SK-N-SH treated with all-trans-retinoic acid at 6 μM for 48 hours (cell line): ENCODE results near the gene VRK2.

Experiments used
- ATAC-seq: fragments of 200-7000 bp; cut with Tn5 transposase; 3 replicates; pipeline ENCODE4 v1.9.1; 2020; ENCODE audit warnings: mild to moderate bottlenecking, moderate library complexity
- ARNTL ChIP-seq: fragments of 450-650 bp; formaldehyde crosslinking; IDR thresholded peaks from 2 replicates; pipeline ENCODE4 v1.5.0; 2020; ENCODE audit warnings: low read depth, mild to moderate bottlenecking, moderate library complexity, borderline replicate concordance
- CSDC2 ChIP-seq: fragments of 250-450 bp; sonication (Bioruptor Pico); IDR thresholded peaks from 2 replicates; pipeline ENCODE4 v1.5.0; 2020; ENCODE audit warnings: mild to moderate bottlenecking, moderate library complexity
- GLIS3 ChIP-seq: fragments of 250-450 bp; sonication (Bioruptor Pico); IDR thresholded peaks from 2 replicates; pipeline ENCODE4 v1.5.0; 2020; ENCODE audit warnings: mild to moderate bottlenecking, moderate library complexity
- ISL1 ChIP-seq: fragments of 250-450 bp; sonication (Bioruptor Pico); IDR thresholded peaks from 2 replicates; pipeline ENCODE4 v2.1.2; 2022; ENCODE audit warnings: mild to moderate bottlenecking, moderate library complexity
- OSR1 ChIP-seq: fragments of 250-450 bp; sonication (Bioruptor Pico); IDR thresholded peaks from 2 replicates; pipeline ENCODE4 v1.8.0; 2022; ENCODE audit warnings: moderate library complexity, mild to moderate bottlenecking, inconsistent platforms
- PPARA ChIP-seq: fragments of 250-450 bp; sonication (Bioruptor Pico); IDR thresholded peaks from 2 replicates; pipeline ENCODE4 v1.5.0; 2020; ENCODE audit warnings: mild to moderate bottlenecking, borderline replicate concordance
- RARB ChIP-seq: fragments of 250-450 bp; sonication (Bioruptor Pico); IDR thresholded peaks from 2 replicates; pipeline ENCODE4 v1.8.0; 2021; ENCODE audit warnings: mild to moderate bottlenecking, moderate library complexity
- SNAI2 ChIP-seq: fragments of 250-450 bp; sonication (Bioruptor Pico); IDR thresholded peaks from 2 replicates; pipeline ENCODE4 v1.5.0; 2020; ENCODE audit warnings: mild to moderate bottlenecking, moderate library complexity
- TCF4 ChIP-seq: fragments of 250-450 bp; sonication (Bioruptor Pico); IDR thresholded peaks from 2 replicates; pipeline ENCODE4 v1.8.0; 2021; ENCODE audit warnings: mild to moderate bottlenecking, moderate library complexity, borderline replicate concordance
- TOX ChIP-seq: fragments of 250-450 bp; sonication (Bioruptor Pico); IDR thresholded peaks from 2 replicates; pipeline ENCODE4 v1.8.0; 2021; ENCODE audit warnings: mild to moderate bottlenecking, moderate library complexity, borderline replicate concordance
- ZC3H10 ChIP-seq: fragments of 250-450 bp; sonication (Bioruptor Pico); IDR thresholded peaks from 2 replicates; pipeline ENCODE4 v1.5.1; 2021; ENCODE audit warnings: mild to moderate bottlenecking, moderate library complexity
- ZFP30 ChIP-seq: fragments of 450-650 bp; formaldehyde crosslinking; IDR thresholded peaks from 2 replicates; pipeline ENCODE4 v1.5.0; 2022; ENCODE audit warnings: mild to moderate bottlenecking, moderate library complexity
- ZNF565 ChIP-seq: fragments of 450-650 bp; formaldehyde crosslinking; conservative IDR thresholded peaks from 2 replicates; pipeline ENCODE4 v1.5.0; 2020; ENCODE audit warnings: low read depth, mild to moderate bottlenecking, moderate library complexity
- ZNF70 ChIP-seq: fragments of 450-650 bp; formaldehyde crosslinking; IDR thresholded peaks from 2 replicates; pipeline ENCODE4 v1.5.0; 2020; ENCODE audit warnings: mild to moderate bottlenecking, moderate library complexity
- ZNF8 ChIP-seq: fragments of 450-650 bp; formaldehyde crosslinking; IDR thresholded peaks from 2 replicates; pipeline ENCODE4 v1.5.0; 2020; ENCODE audit warnings: mild to moderate bottlenecking, moderate library complexity
- TF ChIP-seq, protein P1 (sequence below): fragments of 250-450 bp; sonication (Bioruptor Pico); IDR thresholded peaks from 2 replicates; pipeline ENCODE4 v1.5.1; 2020; ENCODE audit warnings: low read depth, mild to moderate bottlenecking, moderate library complexity
- TF ChIP-seq, protein P2 (sequence below): fragments of 250-450 bp; sonication (Bioruptor Pico); IDR thresholded peaks from 2 replicates; pipeline ENCODE4 v1.5.0; 2020; ENCODE audit warnings: mild to moderate bottlenecking, moderate library complexity
- TF ChIP-seq, protein P3 (sequence below): fragments of 250-450 bp; sonication (Bioruptor Pico); IDR thresholded peaks from 2 replicates; pipeline ENCODE4 v1.5.1; 2021; ENCODE audit warnings: mild to moderate bottlenecking, moderate library complexity
- TF ChIP-seq, protein P4 (sequence below): fragments of 250-450 bp; sonication (Bioruptor Pico); IDR thresholded peaks from 2 replicates; pipeline ENCODE4 v1.8.0; 2020; ENCODE audit warnings: mild to moderate bottlenecking, moderate library complexity, borderline replicate concordance
- TF ChIP-seq, protein P5 (sequence below): fragments of 250-450 bp; sonication (Bioruptor Pico); IDR thresholded peaks from 2 replicates; pipeline ENCODE4 v1.8.0; 2021; ENCODE audit warnings: low read depth, mild to moderate bottlenecking, moderate library complexity, borderline replicate concordance

VRK2 gene

DNA sequence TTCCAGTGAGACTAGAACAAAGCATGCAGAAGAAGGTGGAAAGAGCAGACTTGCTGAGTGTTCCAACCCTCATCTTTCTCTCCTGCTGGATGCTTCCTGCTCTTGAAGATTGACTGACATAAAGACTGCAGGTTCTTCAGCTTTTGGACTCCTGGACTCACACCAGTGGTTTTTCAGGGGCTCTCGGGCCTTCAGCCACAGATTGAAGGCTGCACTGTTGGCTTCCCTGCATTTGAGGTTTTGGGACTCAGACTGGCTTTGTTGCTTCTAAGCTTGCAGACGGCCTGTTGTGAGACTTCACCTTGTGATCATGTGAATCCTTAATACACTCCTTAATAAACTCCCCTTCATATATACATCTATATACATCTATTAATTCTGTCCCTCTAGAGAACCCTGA, 20.4 kb downstream of the VRK2 start (continued):
- TF ChIP-seq, protein P1, sequence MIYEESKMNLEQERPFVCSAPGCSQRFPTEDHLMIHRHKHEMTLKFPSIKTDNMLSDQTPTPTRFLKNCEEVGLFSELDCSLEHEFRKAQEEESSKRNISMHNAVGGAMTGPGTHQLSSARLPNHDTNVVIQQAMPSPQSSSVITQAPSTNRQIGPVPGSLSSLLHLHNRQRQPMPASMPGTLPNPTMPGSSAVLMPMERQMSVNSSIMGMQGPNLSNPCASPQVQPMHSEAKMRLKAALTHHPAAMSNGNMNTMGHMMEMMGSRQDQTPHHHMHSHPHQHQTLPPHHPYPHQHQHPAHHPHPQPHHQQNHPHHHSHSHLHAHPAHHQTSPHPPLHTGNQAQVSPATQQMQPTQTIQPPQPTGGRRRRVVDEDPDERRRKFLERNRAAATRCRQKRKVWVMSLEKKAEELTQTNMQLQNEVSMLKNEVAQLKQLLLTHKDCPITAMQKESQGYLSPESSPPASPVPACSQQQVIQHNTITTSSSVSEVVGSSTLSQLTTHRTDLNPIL (CRISPR knock-in tag): no peak
- TF ChIP-seq, protein P2, sequence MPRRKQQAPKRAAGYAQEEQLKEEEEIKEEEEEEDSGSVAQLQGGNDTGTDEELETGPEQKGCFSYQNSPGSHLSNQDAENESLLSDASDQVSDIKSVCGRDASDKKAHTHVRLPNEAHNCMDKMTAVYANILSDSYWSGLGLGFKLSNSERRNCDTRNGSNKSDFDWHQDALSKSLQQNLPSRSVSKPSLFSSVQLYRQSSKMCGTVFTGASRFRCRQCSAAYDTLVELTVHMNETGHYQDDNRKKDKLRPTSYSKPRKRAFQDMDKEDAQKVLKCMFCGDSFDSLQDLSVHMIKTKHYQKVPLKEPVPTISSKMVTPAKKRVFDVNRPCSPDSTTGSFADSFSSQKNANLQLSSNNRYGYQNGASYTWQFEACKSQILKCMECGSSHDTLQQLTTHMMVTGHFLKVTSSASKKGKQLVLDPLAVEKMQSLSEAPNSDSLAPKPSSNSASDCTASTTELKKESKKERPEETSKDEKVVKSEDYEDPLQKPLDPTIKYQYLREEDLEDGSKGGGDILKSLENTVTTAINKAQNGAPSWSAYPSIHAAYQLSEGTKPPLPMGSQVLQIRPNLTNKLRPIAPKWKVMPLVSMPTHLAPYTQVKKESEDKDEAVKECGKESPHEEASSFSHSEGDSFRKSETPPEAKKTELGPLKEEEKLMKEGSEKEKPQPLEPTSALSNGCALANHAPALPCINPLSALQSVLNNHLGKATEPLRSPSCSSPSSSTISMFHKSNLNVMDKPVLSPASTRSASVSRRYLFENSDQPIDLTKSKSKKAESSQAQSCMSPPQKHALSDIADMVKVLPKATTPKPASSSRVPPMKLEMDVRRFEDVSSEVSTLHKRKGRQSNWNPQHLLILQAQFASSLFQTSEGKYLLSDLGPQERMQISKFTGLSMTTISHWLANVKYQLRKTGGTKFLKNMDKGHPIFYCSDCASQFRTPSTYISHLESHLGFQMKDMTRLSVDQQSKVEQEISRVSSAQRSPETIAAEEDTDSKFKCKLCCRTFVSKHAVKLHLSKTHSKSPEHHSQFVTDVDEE: no peak
- TF ChIP-seq CSDC2 (no peak), PPARA (CRISPR knock-in tag) (no peak)
- TF ChIP-seq, protein P3, sequence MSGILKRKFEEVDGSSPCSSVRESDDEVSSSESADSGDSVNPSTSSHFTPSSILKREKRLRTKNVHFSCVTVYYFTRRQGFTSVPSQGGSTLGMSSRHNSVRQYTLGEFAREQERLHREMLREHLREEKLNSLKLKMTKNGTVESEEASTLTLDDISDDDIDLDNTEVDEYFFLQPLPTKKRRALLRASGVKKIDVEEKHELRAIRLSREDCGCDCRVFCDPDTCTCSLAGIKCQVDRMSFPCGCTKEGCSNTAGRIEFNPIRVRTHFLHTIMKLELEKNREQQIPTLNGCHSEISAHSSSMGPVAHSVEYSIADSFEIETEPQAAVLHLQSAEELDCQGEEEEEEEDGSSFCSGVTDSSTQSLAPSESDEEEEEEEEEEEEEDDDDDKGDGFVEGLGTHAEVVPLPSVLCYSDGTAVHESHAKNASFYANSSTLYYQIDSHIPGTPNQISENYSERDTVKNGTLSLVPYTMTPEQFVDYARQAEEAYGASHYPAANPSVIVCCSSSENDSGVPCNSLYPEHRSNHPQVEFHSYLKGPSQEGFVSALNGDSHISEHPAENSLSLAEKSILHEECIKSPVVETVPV (CRISPR knock-in tag): no peak

DNA sequence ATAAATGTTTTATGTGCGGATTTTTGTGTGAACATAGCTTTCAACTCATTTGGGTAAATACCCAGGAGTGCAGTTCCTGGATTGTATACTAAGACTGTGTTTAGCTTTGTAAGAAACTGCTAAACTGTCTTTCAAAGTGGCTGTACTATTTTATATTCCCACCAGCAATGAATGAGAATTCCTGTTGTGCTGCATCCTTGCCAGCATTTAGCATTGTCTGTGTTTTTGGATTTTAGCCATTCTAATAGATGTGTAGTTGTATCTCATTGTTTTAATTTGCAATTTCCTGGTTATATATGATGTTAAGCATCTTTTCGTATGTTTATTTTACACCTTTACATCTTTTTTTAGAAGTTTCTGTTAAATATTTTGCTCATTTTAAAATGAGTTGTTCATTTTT, 24.2 kb downstream of the VRK2 start:
- no peak for ATAC-seq
- TF ChIP-seq, protein P4, sequence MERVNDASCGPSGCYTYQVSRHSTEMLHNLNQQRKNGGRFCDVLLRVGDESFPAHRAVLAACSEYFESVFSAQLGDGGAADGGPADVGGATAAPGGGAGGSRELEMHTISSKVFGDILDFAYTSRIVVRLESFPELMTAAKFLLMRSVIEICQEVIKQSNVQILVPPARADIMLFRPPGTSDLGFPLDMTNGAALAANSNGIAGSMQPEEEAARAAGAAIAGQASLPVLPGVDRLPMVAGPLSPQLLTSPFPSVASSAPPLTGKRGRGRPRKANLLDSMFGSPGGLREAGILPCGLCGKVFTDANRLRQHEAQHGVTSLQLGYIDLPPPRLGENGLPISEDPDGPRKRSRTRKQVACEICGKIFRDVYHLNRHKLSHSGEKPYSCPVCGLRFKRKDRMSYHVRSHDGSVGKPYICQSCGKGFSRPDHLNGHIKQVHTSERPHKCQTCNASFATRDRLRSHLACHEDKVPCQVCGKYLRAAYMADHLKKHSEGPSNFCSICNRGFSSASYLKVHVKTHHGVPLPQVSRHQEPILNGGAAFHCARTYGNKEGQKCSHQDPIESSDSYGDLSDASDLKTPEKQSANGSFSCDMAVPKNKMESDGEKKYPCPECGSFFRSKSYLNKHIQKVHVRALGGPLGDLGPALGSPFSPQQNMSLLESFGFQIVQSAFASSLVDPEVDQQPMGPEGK (CRISPR knock-in tag): no peak
- TF ChIP-seq OSR1 (no peak), RARB (CRISPR knock-in tag) (no peak), TOX (CRISPR knock-in tag) (no peak)
- TF ChIP-seq, all 23 proteins: peak for 0

DNA sequence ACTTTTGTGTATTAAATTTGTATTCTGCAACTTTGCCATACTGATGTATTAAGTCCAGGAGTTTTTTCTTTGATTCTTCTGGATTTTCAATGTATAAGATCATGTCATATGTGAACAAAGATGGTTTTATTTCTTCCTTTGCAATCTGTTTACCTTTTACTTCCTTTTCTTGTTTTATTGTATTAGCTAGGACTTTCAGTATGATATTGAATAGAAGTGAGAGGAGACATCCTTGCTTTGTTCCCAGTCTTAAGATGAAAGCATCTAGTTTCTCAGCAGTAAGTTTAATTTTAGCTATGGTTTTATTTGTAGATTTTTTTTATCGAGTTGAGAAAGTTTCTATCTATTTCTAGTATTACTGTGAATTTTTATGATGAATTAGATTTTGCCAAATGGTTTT, 25.5 kb downstream of the VRK2 start:
- no peak for ATAC-seq
- no peak for TF ChIP-seq ZNF70
- no peak for TF ChIP-seq ZC3H10 (CRISPR knock-in tag)
- no peak for TF ChIP-seq GLIS3
- TF ChIP-seq ARNTL (CRISPR knock-in tag): no peak
- no peak for TF ChIP-seq ZFP30 (CRISPR knock-in tag)
- TF ChIP-seq TOX (CRISPR knock-in tag): no peak
- TF ChIP-seq ISL1 (CRISPR knock-in tag): no peak
- TF ChIP-seq SNAI2 (CRISPR knock-in tag): no peak
- no peak for TF ChIP-seq RARB (CRISPR knock-in tag)
- TF ChIP-seq ZNF8 (CRISPR knock-in tag): no peak
- TF ChIP-seq OSR1: no peak

DNA sequence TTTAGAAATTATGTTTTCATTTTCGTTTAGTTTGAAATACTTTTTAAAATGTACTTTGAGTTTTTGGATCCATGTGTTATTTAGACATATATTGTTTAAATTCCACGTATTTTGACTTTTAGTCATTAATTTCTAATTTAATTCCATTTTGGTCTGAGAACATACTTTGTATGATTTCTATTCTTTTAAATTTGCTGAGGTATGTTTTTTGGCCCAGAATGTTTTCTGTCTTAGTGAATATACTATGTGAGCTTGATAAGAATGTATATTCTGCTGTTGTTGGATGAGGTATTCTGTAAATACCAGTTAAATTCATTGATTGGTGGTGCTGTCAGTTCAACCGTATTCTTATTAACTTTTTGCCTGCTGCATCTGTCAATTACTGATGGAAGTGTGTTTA, 26.4 kb downstream of the VRK2 start:
- TF ChIP-seq TOX (CRISPR knock-in tag) (no peak), ZNF8 (CRISPR knock-in tag) (no peak), SNAI2 (CRISPR knock-in tag) (no peak), ZC3H10 (CRISPR knock-in tag) (no peak), TCF4 (CRISPR knock-in tag) (no peak)
- ATAC-seq: no peak

DNA sequence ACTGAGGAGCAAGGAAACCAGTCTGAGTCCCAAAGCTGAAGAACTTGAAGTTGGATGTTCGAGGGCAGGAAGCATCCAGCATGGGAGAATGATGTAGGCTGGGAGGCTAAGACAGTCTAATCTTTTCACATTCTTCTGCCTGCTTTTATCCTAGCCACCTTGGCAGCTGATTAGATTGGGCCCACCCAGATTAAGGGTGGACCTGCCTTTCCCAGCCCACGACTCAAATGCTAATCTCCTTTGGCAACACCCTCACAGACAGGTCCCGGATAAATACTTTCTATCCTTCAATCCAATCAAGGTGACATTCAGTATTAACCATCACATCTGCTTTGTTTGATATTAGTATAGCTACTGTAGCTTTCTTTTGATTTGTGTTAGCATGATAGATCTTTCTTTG, 27.1 kb downstream of the VRK2 start:
- ATAC-seq: no peak

More for the DNA sequence above, 27.1 kb downstream of the VRK2 start:
- TF ChIP-seq PPARA (CRISPR knock-in tag) (no peak), ZNF70 (no peak), ZNF565 (CRISPR knock-in tag) (no peak)
- TF ChIP-seq, protein P5, sequence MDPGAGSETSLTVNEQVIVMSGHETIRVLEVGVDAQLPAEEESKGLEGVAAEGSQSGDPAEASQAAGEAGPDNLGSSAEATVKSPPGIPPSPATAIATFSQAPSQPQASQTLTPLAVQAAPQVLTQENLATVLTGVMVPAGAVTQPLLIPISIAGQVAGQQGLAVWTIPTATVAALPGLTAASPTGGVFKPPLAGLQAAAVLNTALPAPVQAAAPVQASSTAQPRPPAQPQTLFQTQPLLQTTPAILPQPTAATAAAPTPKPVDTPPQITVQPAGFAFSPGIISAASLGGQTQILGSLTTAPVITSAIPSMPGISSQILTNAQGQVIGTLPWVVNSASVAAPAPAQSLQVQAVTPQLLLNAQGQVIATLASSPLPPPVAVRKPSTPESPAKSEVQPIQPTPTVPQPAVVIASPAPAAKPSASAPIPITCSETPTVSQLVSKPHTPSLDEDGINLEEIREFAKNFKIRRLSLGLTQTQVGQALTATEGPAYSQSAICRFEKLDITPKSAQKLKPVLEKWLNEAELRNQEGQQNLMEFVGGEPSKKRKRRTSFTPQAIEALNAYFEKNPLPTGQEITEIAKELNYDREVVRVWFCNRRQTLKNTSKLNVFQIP (CRISPR knock-in tag): no peak
